ENCODE measurements around the gene KCNH2. TPM values are rescaled to one million over a fixed set of nuclear protein-coding genes. Genes with fewer than 3 reads are reported as not detected.

KCNH2 gene
- total RNA-seq, 1 experiment from 2014 or later, result 16.2 TPM

GRCh38 chr7:150958062-150958552, 20.0 kb downstream of the KCNH2 start (continued):
- TF ChIP-seq JAZF1 (CRISPR knock-in tag; IDR thresholded peaks at IDR 0.05), result no peak
- TF ChIP-seq CBFB (CRISPR knock-in tag; IDR thresholded peaks at IDR 0.05; ENCODE audit: low read depth), result no peak
- no peak for TF ChIP-seq RELA (CRISPR knock-in tag; IDR thresholded peaks at IDR 0.05; ENCODE audit: borderline replicate concordance)
- TF ChIP-seq NFATC4 (CRISPR knock-in tag; IDR thresholded peaks at IDR 0.05), result no peak

GRCh38 chr7:150957133-150958020, 20.7 kb downstream of the KCNH2 start:
- TF ChIP-seq TEAD4 (CRISPR knock-in tag; IDR thresholded peaks at IDR 0.05), result no peak
- TF ChIP-seq, protein P1, sequence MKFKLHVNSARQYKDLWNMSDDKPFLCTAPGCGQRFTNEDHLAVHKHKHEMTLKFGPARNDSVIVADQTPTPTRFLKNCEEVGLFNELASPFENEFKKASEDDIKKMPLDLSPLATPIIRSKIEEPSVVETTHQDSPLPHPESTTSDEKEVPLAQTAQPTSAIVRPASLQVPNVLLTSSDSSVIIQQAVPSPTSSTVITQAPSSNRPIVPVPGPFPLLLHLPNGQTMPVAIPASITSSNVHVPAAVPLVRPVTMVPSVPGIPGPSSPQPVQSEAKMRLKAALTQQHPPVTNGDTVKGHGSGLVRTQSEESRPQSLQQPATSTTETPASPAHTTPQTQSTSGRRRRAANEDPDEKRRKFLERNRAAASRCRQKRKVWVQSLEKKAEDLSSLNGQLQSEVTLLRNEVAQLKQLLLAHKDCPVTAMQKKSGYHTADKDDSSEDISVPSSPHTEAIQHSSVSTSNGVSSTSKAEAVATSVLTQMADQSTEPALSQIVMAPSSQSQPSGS (CRISPR knock-in tag; IDR thresholded peaks at IDR 0.05; ENCODE audit: borderline replicate concordance, low read depth), result no peak
- TF ChIP-seq E2F5 (CRISPR knock-in tag; IDR thresholded peaks at IDR 0.05), result no peak
- no peak for TF ChIP-seq CREM (CRISPR knock-in tag; IDR thresholded peaks at IDR 0.05)
- TF ChIP-seq TEAD1 (CRISPR knock-in tag; IDR thresholded peaks at IDR 0.05), result no peak
- TF ChIP-seq, protein P2, sequence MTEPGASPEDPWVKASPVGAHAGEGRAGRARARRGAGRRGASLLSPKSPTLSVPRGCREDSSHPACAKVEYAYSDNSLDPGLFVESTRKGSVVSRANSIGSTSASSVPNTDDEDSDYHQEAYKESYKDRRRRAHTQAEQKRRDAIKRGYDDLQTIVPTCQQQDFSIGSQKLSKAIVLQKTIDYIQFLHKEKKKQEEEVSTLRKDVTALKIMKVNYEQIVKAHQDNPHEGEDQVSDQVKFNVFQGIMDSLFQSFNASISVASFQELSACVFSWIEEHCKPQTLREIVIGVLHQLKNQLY (CRISPR knock-in tag; IDR thresholded peaks at IDR 0.05), result no peak
- no peak for TF ChIP-seq GRHL2 (CRISPR knock-in tag; IDR thresholded peaks at IDR 0.05; ENCODE audit: insufficient replicate concordance, severe bottlenecking)
- no peak for TF ChIP-seq MXD4 (CRISPR knock-in tag; IDR thresholded peaks at IDR 0.05; ENCODE audit: borderline replicate concordance)
- TF ChIP-seq ZNF425 (CRISPR knock-in tag; conservative IDR thresholded peaks at IDR 0.05), result no peak
- TF ChIP-seq, protein P3, sequence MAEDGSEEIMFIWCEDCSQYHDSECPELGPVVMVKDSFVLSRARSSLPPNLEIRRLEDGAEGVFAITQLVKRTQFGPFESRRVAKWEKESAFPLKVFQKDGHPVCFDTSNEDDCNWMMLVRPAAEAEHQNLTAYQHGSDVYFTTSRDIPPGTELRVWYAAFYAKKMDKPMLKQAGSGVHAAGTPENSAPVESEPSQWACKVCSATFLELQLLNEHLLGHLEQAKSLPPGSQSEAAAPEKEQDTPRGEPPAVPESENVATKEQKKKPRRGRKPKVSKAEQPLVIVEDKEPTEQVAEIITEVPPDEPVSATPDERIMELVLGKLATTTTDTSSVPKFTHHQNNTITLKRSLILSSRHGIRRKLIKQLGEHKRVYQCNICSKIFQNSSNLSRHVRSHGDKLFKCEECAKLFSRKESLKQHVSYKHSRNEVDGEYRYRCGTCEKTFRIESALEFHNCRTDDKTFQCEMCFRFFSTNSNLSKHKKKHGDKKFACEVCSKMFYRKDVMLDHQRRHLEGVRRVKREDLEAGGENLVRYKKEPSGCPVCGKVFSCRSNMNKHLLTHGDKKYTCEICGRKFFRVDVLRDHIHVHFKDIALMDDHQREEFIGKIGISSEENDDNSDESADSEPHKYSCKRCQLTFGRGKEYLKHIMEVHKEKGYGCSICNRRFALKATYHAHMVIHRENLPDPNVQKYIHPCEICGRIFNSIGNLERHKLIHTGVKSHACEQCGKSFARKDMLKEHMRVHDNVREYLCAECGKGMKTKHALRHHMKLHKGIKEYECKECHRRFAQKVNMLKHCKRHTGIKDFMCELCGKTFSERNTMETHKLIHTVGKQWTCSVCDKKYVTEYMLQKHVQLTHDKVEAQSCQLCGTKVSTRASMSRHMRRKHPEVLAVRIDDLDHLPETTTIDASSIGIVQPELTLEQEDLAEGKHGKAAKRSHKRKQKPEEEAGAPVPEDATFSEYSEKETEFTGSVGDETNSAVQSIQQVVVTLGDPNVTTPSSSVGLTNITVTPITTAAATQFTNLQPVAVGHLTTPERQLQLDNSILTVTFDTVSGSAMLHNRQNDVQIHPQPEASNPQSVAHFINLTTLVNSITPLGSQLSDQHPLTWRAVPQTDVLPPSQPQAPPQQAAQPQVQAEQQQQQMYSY (CRISPR knock-in tag; IDR thresholded peaks at IDR 0.05), result no peak
- TF ChIP-seq GTF2I (CRISPR knock-in tag; conservative IDR thresholded peaks at IDR 0.05), result no peak
- no peak for TF ChIP-seq SMAD3 (CRISPR knock-in tag; IDR thresholded peaks at IDR 0.05; ENCODE audit: borderline replicate concordance)
- TF ChIP-seq GABPB1 (CRISPR knock-in tag; IDR thresholded peaks at IDR 0.05), result no peak
- no peak overlapping the region for H3K4me3 Mint-ChIP-seq
- no peaks in the 10 kb centered on the region for H3K9me3 Mint-ChIP-seq
- no peaks in the 10 kb centered on the region for H3K36me3 Mint-ChIP-seq
- DNase-seq (ENCODE audit: low spot score), result no peak
- CTCF ChIA-PET, result interaction anchor here (0.9 to 1.6 kb wide), 6 partner anchors 23 to 61 kb away, joined by 3 to 6 read pairs (median 4); no protein-coding TSS in a partner anchor
- POLR2A ChIA-PET, result interaction anchor here (0.6 kb wide), 1 partner anchor 38 kb away, joined by 3 read pairs; no protein-coding TSS in a partner anchor
- no peak overlapping the region for H3K27ac Mint-ChIP-seq
- peaks cover 8% of the 10 kb centered on the region for H3K4me1 Mint-ChIP-seq
- no peak for ATAC-seq
- no peaks in the 10 kb centered on the region for H3K27me3 Mint-ChIP-seq (ENCODE audit: low read depth)

Data from WTC11 (cell line).